GM19395 (cell line): ENCODE measurements around the gene WNT5B.

Experiments
- ATAC-seq: cut with Tn5 transposase; IDR thresholded peaks from one replicate; pipeline ENCODE4 v1.9.1; 2021; ENCODE audit warnings: mild to moderate bottlenecking, moderate library complexity; ENCODE audit not compliant: unreplicated experiment

WNT5B gene

DNA sequence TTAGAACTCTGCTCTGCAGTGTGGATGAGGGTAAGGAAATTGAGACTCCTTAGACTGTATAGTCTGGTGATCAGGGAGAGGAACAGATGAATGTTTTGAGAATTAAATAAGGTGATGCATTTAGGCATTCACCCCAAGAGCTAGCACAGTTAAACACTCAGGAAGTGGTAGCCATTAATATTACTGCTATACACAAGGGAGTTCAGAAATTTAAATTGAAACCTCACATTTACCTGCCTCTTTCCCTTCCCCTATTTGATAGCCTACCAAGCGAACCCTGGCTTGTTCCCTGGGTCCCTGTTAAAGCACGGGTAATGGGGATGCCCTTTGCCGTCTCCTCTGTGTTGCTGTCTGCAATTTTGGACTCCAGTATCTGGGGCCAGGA, 18.2 kb downstream of the WNT5B start:
- no peak for ATAC-seq

DNA sequence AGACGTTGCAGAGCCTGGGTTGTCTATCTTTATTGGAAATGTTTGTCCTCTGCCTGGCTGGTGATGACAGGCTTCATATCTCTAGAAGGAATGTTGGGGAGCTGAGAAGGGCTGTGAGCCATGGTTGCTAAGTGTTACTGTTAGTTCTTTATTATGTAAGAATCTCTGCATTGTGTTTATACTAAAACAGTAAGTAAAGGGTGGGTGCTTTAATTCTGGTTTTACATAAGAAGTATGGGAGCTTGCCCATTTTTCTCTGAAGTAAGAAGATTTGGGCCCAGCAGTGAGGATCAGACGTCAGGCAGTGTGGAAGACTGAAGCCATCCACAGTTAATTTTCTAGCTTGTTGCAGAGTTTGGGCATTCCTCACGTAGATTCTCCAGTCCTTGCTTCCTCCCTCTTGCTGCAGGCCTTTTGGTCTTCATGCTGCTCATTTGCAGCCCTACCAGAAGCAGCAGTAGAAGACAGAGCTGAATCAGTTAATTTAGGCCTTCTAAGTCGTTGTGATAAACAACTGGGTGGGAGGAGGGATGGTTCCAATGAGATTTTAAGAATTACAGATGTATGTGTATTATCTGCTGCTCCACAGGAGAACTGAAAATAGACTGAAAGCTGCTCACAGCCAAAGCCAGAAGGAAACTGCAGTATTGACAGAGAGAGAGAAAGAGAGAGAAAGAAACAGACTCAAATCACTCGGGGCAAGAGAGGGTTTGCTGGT, 21.4 kb downstream of the WNT5B start:
- ATAC-seq, result no peak

DNA sequence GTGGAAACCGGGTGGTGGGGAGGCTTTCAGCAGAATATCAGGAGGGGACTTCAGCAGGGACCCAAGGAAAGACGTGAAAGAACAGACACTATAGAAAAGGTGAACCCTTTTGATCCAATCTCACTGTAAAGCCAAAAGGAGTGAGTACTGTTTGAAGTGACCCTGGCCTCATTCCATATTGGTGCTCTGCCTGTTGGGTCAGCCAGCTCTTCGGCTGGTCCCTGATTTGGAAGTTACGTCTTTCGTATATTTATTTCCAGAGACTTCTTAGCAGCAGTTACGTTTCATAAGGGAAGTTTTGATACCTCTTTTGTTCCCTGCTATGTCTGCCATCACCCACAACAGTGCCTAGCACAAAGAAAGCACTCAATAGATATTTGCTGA, 21.9 kb downstream of the WNT5B start:
- ATAC-seq, result no peak

DNA sequence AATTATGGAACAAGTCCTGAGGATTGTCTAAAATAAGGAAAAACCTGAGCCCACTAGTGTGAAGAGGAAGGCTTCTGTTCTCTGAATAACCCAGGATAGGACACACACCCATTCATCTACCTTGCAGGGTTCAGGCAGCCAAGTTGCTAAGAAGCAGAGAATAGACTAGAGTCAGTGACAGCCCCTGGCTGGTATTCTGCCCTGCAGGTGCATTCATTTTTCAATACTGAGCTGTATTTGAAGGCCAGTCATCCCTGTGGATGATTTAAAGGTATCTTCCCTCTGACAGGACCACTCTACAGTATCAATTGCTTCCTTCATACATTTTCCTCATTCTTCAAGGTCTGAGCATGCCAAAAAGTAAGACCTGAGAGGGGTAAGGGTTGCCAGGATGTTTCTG, 22.9 kb downstream of the WNT5B start:
- no peak for ATAC-seq

DNA sequence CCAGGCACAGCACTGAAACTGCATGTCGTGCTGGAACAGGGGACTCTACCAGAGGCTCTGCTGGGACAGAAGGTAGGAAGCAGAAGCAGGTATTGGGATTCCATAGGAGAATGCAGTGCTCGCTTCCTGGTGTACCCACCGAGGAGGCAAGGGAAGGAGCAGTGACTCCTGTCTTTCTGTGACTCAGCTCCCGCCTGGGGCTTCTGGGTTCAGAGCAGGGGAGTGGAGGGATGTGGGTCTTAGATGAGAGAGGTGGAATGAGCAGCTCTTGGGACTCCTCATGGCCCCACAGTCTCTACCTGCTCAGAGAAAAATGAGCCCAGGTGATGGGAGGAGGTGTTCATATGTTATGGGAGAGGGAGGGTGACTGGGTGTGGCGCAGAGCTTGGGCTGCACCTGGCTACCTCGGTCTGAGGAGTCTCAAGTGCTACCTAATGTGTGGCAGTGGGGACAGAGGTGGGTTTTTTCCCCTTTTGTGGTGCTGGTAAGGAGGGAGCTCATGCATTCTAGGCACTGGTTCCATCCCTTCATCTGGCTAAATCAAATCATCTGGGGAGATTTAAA, 26.3 kb downstream of the WNT5B start:
- no peak for ATAC-seq

DNA sequence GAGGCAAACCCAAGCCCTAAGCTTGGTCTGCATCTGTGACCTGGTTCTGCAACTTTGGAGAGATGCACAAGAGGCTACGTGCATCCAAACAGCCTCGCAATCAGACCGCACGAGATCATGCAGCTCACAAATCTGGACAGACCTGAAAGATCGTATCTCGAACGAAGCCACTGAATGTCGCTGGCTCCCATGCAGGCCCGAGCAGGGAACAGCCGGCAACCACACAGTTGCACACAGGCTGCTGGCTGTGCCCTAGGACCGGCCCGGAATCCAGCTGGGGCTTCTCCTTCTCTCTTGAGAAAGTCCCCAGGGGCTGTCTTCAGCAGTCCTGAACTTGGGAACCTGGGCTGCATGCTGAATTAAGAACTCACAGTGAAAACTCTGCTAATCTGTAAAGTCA, 27.9 kb downstream of the WNT5B start:
- ATAC-seq, result no peak

DNA sequence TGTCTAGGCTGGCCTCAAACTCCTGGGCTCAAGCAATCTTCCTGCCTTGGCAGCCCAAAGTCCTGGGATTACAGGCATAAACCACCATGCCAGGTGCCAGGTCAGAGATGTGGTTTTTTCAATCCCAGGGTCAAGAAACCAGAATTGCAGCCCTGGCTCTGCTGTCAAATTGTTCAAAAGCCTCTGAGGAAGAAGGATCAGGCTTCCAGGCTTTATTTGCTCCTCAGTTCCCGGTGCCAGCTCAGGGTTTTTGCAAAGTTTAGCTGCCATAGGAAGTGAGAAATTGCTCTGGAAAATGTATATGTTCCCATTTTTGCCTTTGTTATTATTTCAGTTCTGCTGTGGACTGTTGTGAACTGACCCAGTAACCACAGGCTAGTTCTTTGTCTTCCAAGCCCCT, 28.7 kb downstream of the WNT5B start:
- no peak for ATAC-seq

DNA sequence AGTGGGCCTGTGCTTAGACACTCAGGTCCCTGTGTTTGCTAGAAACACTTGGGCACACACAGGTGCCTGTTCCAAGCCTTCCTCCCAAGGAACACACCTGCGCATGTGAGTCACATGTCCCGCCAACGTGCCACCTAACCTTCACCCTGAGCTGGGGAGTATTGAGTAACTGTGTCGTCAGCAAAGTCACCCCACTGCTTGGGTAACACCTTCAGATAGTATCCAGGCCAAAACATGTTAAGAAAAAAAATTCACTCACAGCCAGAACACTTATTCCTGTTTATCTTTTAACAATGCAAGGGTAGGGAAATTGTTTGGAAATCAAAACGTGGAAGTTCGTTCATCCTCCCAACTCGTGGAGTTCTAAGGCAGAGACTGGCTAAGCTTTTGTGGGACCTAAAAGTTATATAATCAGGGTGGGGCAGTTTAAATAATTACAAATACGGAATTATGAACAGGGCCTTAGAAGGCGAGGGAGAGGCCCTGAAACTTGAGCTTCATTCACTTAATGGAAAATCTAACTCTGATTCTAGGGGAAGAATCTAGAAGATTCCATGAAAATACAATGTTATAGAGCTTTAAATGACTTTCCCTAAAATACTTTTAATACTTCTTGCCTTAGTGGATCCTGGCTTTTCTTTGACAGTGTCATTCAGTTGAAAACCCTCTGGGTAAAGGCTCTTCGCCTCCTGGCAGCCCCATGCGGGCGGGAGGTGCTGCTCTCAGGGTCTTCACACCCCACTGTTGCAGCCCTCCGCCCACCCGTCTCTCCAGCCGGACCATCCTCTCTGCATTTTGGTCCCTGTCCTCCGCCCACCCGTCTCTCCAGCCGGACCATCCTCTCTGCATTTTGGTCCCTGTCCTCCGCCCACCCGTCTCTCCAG, 31.5 kb downstream of the WNT5B start:
- no peak for ATAC-seq

DNA sequence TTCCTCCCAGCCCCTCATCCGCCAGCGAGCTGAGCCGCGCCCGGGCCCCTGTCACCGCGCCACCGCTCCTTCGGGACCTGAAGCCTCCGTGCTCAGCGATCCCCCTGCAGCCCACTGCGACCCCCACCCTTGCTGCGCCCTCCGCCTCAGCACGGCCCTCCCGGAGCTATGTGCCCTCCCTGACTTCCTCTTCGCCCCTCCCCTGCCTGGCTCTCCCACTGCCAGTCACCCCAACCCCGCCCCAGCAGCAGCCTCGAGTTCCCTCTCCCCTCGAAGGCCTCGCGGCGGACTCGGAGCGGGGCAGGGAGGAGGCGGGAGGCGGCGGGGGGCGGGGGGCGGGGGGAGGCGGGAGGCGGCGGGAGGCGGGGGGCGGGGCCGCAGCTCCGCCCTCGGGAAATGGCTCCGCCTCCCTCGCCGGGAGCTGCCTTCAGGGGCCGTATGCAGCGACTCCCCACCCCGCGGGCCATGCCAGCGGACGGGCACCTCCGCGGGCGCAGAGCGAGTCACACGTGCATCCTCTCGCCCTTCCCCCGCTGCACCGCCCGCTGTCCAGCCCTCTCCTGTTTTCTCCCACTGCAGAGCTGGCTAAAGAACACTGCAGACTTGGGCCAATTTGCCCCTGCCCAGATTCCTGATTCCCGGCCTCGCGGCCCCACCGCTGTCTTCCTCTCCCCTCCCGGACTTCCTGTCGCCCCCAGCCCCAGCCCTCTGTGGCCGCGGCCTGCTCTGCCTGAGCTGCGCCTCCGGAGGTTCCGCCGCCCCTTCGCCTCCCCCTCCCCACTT, 32.7 kb downstream of the WNT5B start:
- ATAC-seq, result peak; percentile 61

DNA sequence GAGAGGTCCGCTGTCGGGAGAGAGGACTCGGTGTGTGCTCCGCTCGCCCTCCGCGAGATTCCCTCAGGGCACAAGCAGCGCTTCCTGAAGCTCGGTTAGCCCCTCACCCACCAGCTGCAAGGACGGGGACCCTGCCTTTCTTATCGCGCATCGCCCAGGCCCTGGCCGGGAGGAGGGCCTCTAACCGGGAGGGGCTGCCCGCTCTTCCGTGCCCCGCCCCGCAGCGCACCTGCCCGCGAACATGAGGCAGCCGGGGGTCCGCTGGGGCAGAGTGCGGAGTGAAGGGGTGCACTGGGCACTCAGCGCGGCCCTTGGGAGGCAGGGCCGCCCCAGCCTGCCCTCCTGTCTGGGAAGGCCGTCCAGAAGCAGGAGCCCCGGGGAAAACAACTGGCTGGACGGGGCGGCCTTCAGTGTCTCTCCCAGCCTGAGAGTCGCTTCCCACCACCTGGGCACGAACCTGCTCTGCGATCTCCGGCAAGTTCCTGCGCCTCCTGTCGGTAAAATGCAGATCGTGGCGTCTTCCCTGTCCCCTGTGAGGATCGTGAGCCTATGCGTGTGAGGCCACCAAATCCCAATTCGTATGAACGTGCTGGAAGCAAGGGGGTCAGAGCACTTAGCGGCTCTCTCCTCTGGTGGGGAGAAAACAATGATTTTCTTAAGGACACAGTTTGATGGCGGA, 33.9 kb downstream of the WNT5B start:
- no peak for ATAC-seq

DNA sequence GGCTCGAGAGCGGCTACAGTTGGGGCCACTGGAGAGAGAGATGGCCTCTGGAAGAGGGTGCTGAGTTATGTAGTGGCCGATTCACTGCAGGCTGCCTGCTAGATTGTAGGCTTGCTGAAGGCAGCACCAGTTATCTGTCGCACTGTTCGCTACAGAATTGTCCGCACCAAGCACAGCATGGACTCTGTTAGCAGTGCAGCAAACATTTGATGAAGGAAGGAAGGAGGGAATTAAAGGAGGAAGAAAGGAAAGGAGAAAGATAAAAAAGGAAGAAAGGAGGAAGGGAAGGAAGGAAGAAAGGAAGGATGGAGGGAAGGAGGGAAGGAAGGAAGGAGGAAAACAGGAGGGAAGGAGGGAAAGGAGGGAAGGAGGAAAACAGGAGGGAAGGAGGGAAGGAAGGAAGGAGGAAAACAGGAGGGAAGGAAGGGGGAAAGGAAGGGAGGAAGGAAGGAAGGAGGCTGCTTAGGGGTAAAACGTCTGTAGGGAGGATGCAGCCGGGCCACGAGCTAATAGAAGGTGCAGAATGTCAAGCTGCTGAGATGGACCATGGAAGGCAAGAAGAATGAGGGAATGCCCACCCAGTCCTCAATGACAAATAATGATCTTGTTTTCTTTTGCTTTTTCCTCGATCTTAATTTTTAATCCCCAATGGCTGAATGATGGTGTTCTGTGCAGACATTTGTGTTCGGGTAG, 34.6 kb downstream of the WNT5B start:
- no peak for ATAC-seq

DNA sequence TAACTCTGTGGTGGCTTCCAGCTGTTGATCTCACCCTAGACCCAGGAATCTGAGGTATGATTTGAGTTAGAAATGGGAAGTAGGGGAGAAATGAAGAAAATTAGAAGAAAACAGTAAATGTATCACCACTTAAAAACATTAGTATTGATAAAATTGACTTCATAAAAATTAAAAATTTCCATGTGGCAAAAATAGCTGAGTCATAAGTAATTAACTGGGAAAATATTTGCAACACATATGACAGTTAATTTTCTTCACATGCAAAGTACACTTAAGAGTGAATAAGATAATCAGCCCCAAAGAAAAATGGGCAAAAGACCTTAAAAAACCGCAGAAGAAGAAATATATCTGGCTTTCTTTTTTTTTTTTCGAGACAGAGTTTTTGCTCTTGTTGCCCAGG, 36.3 kb downstream of the WNT5B start:
- ATAC-seq, result no peak

DNA sequence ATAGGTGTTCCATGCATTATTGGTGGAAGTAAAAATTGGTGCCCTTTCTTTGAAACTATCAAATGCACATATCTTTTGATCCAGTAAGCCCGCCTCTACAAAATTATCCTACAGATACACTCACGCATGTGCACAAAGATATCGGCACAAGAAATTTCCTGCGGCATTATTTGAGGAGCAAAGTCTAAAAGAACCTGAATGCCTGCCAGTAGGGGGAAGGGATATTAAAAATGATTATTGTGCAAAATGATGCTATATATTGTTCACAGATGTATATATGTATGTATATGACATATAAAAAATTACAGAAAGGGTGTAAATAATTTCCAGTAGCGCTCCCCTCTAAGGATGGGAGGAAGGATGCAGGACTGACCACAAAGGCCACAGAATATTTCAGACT, 37.2 kb downstream of the WNT5B start:
- ATAC-seq, result no peak

DNA sequence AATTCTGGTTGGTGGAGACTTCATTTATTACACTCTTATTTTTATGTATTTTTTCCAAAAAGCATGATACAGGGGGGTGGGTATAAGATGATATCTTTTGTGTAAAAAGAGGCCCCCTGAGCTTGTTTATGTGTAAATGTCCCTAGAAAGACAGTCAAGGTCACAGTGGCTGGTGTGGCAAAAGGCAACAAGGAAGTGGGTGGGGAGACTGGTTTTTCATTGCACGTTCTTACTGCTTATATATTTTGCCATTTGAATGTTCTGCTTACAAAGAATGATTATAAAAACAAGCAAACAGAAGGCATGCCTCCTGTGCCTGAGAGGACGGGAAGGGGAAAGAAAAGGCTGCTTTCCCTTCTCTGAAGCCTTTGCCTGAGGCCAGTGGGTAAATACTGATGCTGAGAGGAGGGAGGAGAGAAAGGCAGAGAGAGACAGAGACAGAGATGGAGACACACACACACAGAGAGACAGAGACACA, 37.7 kb downstream of the WNT5B start:
- no peak for ATAC-seq

DNA sequence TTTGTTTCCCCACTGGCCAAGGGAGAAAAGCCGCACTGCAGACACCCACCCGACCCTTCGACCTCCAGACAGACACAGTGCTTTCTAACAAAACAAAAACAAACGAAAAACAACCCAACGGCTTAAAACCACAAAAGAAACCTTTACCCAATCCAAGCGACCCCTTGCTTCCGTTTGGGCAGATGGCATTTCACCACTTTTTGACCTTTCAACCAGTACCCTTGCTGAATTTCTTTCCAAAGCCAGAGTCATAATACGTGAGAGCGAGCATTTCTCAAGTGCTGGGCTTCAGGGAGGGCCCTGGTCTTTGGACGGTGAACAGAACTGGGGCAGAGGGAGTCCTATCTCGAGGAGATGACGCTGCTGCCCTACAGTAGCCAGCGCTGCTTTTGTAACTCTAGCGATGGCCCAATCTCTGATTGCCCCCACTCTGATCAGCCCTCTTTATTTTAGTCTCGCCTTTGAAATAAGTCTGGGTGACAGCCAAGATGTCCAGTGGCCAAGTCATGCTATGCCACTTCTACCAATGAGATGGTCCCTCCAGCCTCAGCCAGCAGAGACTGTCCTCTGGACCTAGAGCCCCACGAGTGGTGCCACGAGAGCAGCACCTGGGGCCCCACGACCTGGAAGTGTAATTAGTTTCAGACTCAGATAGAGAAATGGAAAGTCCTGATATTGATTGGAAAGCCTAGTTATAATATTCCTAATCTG, 40.0 kb downstream of the WNT5B start:
- ATAC-seq, result no peak

DNA sequence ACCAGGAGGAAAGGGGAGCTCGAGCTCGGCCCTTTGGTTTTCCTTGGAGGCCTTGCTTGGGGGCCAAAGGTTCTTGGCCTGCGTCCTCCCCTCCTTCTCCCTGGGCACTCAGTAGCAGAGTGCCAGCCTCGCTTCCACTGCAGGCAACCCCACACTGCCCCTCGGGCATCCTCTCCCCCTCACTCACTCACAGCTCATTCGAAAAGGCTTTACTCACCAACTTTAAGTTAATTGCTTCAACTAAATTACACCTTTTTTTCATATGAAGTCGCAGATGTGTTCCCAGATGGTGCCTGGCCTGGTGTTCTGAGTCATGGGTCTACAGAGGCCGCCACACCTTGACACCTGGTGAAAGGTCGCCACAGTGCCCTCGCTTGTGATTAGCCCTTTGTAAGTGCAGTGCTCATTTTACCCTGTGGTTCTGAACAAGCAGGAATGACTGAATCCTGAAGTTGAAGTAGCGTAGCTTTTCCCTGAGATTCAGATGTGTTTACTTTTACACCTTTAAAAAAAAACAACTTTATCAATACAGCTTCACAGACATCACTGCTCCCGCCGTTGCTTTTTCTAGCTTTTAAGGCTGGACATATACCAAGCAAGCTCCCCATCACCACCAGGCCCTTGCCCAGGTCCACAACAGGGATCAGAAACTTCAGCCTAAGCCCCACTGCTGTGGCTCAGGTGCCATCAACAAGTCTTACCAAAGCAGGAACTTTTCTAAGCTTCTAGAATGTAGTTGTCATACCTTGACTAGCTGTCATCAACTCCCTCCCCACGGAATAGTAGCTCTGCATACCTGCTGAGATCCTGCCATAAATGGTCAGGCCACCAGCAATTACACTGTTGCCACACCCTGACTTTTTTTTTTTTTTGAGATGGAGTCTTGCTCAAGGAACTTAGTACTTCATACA, 41.6 kb downstream of the WNT5B start:
- no peak for ATAC-seq

DNA sequence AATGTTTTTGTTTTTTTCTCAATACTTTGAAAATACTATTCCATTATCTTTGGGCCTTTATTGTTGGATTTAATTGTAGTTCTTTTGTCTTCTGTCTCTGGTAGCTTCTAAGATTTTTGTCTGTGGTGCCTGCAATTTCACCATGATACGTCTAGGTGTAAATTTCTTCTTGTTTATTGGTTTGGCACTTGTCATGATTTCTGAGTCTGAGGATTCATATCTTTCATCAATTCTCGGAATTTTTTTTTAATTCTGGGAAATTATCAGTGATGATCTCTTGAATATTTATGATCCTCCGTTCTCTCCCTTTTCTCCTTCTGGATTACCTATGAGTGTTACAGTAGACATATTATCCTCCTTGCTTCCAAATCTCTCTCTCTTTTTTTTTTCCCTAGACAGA, 47.0 kb downstream of the WNT5B start:
- no peak for ATAC-seq

DNA sequence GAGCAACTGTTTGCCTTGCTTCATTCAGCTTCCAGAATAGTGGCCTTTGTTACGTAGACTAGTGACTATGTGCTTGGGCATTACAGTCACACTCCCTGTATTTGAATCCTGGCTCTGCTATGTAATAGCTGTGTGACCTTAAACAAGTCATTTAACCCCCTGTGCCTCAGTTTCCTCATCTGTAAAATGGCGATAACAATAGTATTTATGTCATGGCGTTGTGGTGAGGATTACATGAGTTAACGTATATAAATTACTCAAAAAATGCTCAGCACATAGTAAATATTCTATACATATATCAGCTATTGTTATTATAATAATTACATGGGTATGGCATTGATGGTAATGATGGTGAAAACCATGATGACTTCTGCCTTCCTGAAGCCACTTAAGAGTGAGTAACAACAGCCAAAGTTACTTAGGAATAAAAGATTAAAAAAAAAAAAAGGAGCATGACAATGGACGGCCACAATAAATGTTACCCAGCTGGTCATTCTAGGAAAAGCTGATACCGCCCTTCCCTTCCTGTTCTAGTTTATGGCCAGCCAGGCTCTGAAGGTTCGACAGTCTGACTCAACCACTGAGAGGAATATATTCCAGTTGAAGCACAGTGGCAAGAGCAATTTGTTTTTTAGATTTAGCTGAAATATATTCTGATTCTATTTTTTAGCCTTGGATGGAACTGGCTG, 51.9 kb downstream of the WNT5B start:
- no peak for ATAC-seq
